HEK293 (cell line): ENCODE measurements around the gene OTOP3.

ENCODE experiments used
- CTCF ChIA-PET: fragments of 350-600 bp; formaldehyde crosslinking; extraction: SDS; loops from one replicate; lab custom pipeline; 2021; ENCODE audit warnings: antibody characterized with exemption; lab: Yijun Ruan, JAX
- POLR2A ChIA-PET: fragments of 300-600 bp; formaldehyde crosslinking; extraction: SDS; loops from one replicate; lab custom pipeline; 2020; ENCODE audit warnings: antibody characterized with exemption, inconsistent platforms; lab: Yijun Ruan, JAX
- H3K27ac ChIP-seq: fragments of 200-500 bp; sonication (Bioruptor generic); 2 replicates; pipeline ENCODE4 v1.5.1; 2014; ENCODE audit warnings: low read depth, low read length, control low read depth, inconsistent platforms; ENCODE audit errors: extremely low read depth
- H3K36me3 ChIP-seq, 2 experiments: fragments of 200-500 bp in 1 of 2; sonication (Bioruptor generic) in 1 of 2; 1 replicate in 1 of 2; 2 replicates in 1 of 2; pipeline ENCODE4 v1.5.1; 2014 to 2017; ENCODE audit warnings: inconsistent platforms in 2 of 2, low read length in 2 of 2; ENCODE audit not compliant: control insufficient read depth in 2 of 2, insufficient read depth in 1 of 2
- H3K4me1 ChIP-seq: fragments of 200-500 bp; sonication (Bioruptor generic); 2 replicates; pipeline ENCODE4 v1.5.1; 2014; ENCODE audit warnings: mild to moderate bottlenecking, low read length, inconsistent platforms; ENCODE audit not compliant: control insufficient read depth, insufficient read depth
- H3K4me3 ChIP-seq: 2 replicates; pipeline ENCODE4 v1.5.1; 2011; ENCODE audit warnings: low read depth, mild to moderate bottlenecking, control low read depth, low read length, moderate library complexity
- H3K9me3 ChIP-seq: fragments of 200-500 bp; sonication (Bioruptor generic); 2 replicates; pipeline ENCODE4 v1.5.1; 2014; ENCODE audit warnings: low read depth, low read length, inconsistent platforms; ENCODE audit not compliant: control insufficient read depth, insufficient read depth
- FEZF1 ChIP-seq: fragments of 450-650 bp; formaldehyde crosslinking; IDR thresholded peaks from 2 replicates; pipeline ENCODE4 v1.5.1; 2016; ENCODE audit warnings: missing biosample characterization, missing genetic modification characterization
- KLF9 ChIP-seq: fragments of 450-650 bp; formaldehyde crosslinking; IDR thresholded peaks from 2 replicates; pipeline ENCODE4 v1.5.1; 2016; ENCODE audit warnings: missing biosample characterization, missing genetic modification characterization, low read depth
- ZBTB20 ChIP-seq: fragments of 450-650 bp; formaldehyde crosslinking; IDR thresholded peaks from 2 replicates; pipeline ENCODE4 v1.5.1; 2016; ENCODE audit warnings: missing biosample characterization, missing genetic modification characterization
- ZNF114 ChIP-seq: fragments of 450-650 bp; formaldehyde crosslinking; IDR thresholded peaks from 2 replicates; pipeline ENCODE4 v1.5.0; 2017; ENCODE audit warnings: missing biosample characterization, missing genetic modification characterization
- ZNF138 ChIP-seq: fragments of 450-650 bp; formaldehyde crosslinking; IDR thresholded peaks from 2 replicates; pipeline ENCODE4 v1.5.1; 2016; ENCODE audit warnings: missing biosample characterization, missing genetic modification characterization, borderline replicate concordance
- ZNF19 ChIP-seq: fragments of 450-650 bp; formaldehyde crosslinking; IDR thresholded peaks from 2 replicates; pipeline ENCODE4; 2016; ENCODE audit warnings: missing biosample characterization, missing genetic modification characterization, low read depth
- ZNF223 ChIP-seq: fragments of 450-650 bp; formaldehyde crosslinking; IDR thresholded peaks from 2 replicates; pipeline ENCODE4 v1.5.1; 2016; ENCODE audit warnings: missing biosample characterization, missing genetic modification characterization
- ZNF248 ChIP-seq: fragments of 450-650 bp; formaldehyde crosslinking; IDR thresholded peaks from 2 replicates; pipeline ENCODE4 v1.5.1; 2017; ENCODE audit warnings: missing biosample characterization, missing genetic modification characterization
- ZNF302 ChIP-seq: fragments of 450-650 bp; formaldehyde crosslinking; IDR thresholded peaks from 2 replicates; pipeline ENCODE4 v1.5.1; 2016; ENCODE audit warnings: missing biosample characterization, missing genetic modification characterization, low read depth
- ZNF324 ChIP-seq: fragments of 450-650 bp; formaldehyde crosslinking; IDR thresholded peaks from 2 replicates; pipeline ENCODE4 v1.5.1; 2016; ENCODE audit warnings: missing biosample characterization, missing genetic modification characterization
- ZNF354C ChIP-seq: fragments of 450-650 bp; formaldehyde crosslinking; IDR thresholded peaks from 2 replicates; pipeline ENCODE4 v1.5.1; 2016; ENCODE audit warnings: missing biosample characterization, missing genetic modification characterization, low read depth, borderline replicate concordance
- ZNF394 ChIP-seq: fragments of 450-650 bp; formaldehyde crosslinking; IDR thresholded peaks from 2 replicates; pipeline ENCODE4 v1.5.1; 2016; ENCODE audit warnings: missing biosample characterization, missing genetic modification characterization, mild to moderate bottlenecking, moderate library complexity, borderline replicate concordance
- ZNF426 ChIP-seq: fragments of 450-650 bp; formaldehyde crosslinking; IDR thresholded peaks from 2 replicates; pipeline ENCODE4 v1.5.1; 2017; ENCODE audit warnings: missing biosample characterization, missing genetic modification characterization, mild to moderate bottlenecking, inconsistent platforms, moderate library complexity
- ZNF473 ChIP-seq: fragments of 450-650 bp; formaldehyde crosslinking; IDR thresholded peaks from 2 replicates; pipeline ENCODE4 v1.5.1; 2017; ENCODE audit warnings: missing biosample characterization, missing genetic modification characterization
- ZNF529 ChIP-seq: fragments of 450-650 bp; formaldehyde crosslinking; IDR thresholded peaks from 2 replicates; pipeline ENCODE4 v1.5.1; 2017; ENCODE audit warnings: missing genetic modification characterization, missing biosample characterization; ENCODE audit not compliant: insufficient replicate concordance
- ZNF544 ChIP-seq: fragments of 450-650 bp; formaldehyde crosslinking; IDR thresholded peaks from 2 replicates; pipeline ENCODE4 v1.5.0; 2017; ENCODE audit warnings: missing biosample characterization, missing genetic modification characterization
- ZNF561 ChIP-seq: fragments of 450-650 bp; IDR thresholded peaks from 2 replicates; pipeline ENCODE4 v1.5.1; 2018; ENCODE audit warnings: missing biosample characterization, missing genetic modification characterization, borderline replicate concordance
- ZNF629 ChIP-seq: fragments of 450-650 bp; formaldehyde crosslinking; IDR thresholded peaks from 2 replicates; pipeline ENCODE4 v1.5.1; 2017; ENCODE audit warnings: missing biosample characterization, missing genetic modification characterization
- ZNF670 ChIP-seq: fragments of 450-650 bp; formaldehyde crosslinking; IDR thresholded peaks from 2 replicates; pipeline ENCODE4 v1.5.1; 2016; ENCODE audit warnings: missing biosample characterization, missing genetic modification characterization, low read depth
- ZNF776 ChIP-seq: fragments of 450-650 bp; formaldehyde crosslinking; IDR thresholded peaks from 2 replicates; pipeline ENCODE4 v1.5.0; 2017; ENCODE audit warnings: missing biosample characterization, missing genetic modification characterization, borderline replicate concordance
- TF ChIP-seq, protein P1 (sequence below): fragments of 450-650 bp; formaldehyde crosslinking; IDR thresholded peaks from 2 replicates; pipeline ENCODE4 v1.5.1; 2016; ENCODE audit warnings: missing biosample characterization, missing genetic modification characterization
- TF ChIP-seq, protein P2 (sequence below): fragments of 450-650 bp; formaldehyde crosslinking; IDR thresholded peaks from 2 replicates; pipeline ENCODE4 v1.5.1; 2016; ENCODE audit warnings: missing biosample characterization, missing genetic modification characterization
- TF ChIP-seq, protein P3 (sequence below): fragments of 450-650 bp; formaldehyde crosslinking; IDR thresholded peaks from 2 replicates; pipeline ENCODE4 v1.5.1; 2016; ENCODE audit warnings: missing biosample characterization, missing genetic modification characterization, low read depth
- TF ChIP-seq, protein P4 (sequence below): fragments of 450-650 bp; formaldehyde crosslinking; IDR thresholded peaks from 2 replicates; pipeline ENCODE4 v1.5.1; 2016; ENCODE audit warnings: missing biosample characterization, missing genetic modification characterization, borderline replicate concordance

Gene OTOP3

DNA sequence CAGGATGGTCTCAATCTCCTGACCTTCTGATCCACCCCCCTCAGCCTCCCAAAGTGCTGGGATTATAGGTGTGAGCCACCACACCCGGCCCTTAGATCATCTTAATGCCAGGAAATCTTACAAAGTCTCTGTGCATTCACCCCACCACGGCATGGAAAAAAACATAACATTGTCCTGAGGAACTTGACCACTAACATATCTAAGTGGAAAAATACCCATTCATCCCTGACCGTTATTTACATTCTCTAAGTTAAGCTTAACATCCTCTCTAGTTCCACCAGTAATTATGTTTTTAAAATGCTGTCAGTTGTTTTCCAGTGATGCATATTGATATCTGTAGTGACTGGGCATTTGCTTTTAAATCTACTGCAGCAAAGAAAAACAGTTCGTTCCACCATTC is 40.2 kb downstream of the OTOP3 start:
- no peaks in the 10 kb centered on the region for H3K9me3 ChIP-seq
- CTCF ChIA-PET: interaction anchor here (0.6 to 2.3 kb wide), 4 partner anchors 9 to 130 kb away, joined by 3 to 15 read pairs (median 4); no protein-coding TSS in a partner anchor
- no peak overlapping the region for H3K4me3 ChIP-seq
- POLR2A ChIA-PET: interaction anchor here (0.6 to 1.0 kb wide), 2 partner anchors 9 to 12 kb away, joined by 3 read pairs; no protein-coding TSS in a partner anchor
- TF ChIP-seq ZNF670 (tag by site-specific recombination): no peak
- no peak for TF ChIP-seq ZNF561 (tag by site-specific recombination)
- TF ChIP-seq KLF9 (tag by site-specific recombination): no peak
- TF ChIP-seq ZNF426 (tag by site-specific recombination): no peak
- TF ChIP-seq, protein P1, sequence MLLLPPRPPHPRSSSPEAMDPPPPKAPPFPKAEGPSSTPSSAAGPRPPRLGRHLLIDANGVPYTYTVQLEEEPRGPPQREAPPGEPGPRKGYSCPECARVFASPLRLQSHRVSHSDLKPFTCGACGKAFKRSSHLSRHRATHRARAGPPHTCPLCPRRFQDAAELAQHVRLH: no peak
- no peak for TF ChIP-seq ZNF138 (tag by site-specific recombination)
- no peak for TF ChIP-seq ZNF19
- TF ChIP-seq ZBTB20 (tag by site-specific recombination): no peak
- no peak for TF ChIP-seq ZNF302 (tag by site-specific recombination)
- no peak for TF ChIP-seq ZNF544 (tag by site-specific recombination)
- TF ChIP-seq ZNF529 (tag by site-specific recombination): no peak
- TF ChIP-seq ZNF473: no peak
- no peak for TF ChIP-seq ZNF354C (tag by site-specific recombination)
- no peak for TF ChIP-seq ZNF114 (tag by site-specific recombination)
- no peaks in the 10 kb centered on the region for H3K36me3 ChIP-seq
- peaks cover 4% of the 10 kb centered on the region; the same call in 1 of the 2 replicates for H3K4me1 ChIP-seq
- H3K27ac ChIP-seq: no peak overlapping the region

DNA sequence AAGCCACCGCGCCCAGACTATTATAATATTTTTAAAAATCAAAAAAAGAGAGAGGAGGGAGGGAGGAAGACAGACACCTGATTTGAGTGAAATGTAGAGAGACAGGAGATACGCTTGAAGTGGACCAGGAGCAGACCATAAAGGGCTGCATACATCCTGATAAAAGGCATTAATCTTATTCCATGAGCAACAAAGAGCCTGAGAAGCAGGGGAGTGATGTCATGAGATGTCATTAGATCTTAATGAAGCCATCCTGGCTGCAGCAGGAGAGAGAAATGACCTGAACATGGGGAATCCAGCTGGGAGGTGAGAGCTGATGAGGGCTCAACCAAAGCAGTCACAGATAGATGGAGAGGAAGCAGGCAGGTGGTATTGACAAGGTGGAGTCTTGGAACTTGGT is 42.1 kb downstream of the OTOP3 start:
- TF ChIP-seq ZNF248 (tag by site-specific recombination) (no peak), ZNF629 (tag by site-specific recombination) (peak; percentile 67)
- H3K9me3 ChIP-seq: no peaks in the 10 kb centered on the region
- POLR2A ChIA-PET: no interaction called here
- no peak overlapping the region for H3K27ac ChIP-seq
- no peaks in the 10 kb centered on the region for H3K4me1 ChIP-seq
- H3K36me3 ChIP-seq: no peaks in the 10 kb centered on the region
- CTCF ChIA-PET: interaction anchor here (0.7 to 2.3 kb wide), 2 partner anchors 16 to 19 kb away, joined by 3 to 15 read pairs; no protein-coding TSS in a partner anchor
- H3K4me3 ChIP-seq: no peak overlapping the region

DNA sequence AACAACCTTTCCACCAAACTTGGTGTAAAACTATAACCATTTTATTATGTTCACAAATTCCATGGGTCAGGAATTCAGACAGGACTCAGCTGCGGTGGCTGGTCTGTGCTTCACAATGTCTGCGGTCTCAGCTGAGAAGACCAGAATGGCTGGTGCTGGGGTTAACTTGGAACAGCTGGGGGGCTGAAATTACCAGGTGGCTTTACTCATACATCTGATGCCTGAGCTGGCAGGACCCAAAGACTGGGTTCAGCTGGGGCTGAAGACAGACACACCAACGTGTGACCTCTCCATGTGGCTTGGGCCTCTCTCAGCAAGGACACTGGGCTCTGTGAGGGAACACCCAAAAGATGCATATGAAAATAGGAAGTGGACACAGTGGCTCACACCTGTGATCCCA is 42.5 kb downstream of the OTOP3 start:
- ChIA-PET POLR2A (no interaction called here), CTCF (interaction anchor here (0.7 to 2.3 kb wide), 2 partner anchors 17 to 20 kb away, joined by 3 to 15 read pairs; no protein-coding TSS in a partner anchor)
- H3K27ac ChIP-seq: no peak overlapping the region
- H3K9me3 ChIP-seq: no peaks in the 10 kb centered on the region
- H3K4me3 ChIP-seq: no peak overlapping the region
- H3K4me1 ChIP-seq: peaks cover 2% of the 10 kb centered on the region; the same call in 1 of the 2 replicates
- H3K36me3 ChIP-seq: no peaks in the 10 kb centered on the region
- TF ChIP-seq, protein P2, sequence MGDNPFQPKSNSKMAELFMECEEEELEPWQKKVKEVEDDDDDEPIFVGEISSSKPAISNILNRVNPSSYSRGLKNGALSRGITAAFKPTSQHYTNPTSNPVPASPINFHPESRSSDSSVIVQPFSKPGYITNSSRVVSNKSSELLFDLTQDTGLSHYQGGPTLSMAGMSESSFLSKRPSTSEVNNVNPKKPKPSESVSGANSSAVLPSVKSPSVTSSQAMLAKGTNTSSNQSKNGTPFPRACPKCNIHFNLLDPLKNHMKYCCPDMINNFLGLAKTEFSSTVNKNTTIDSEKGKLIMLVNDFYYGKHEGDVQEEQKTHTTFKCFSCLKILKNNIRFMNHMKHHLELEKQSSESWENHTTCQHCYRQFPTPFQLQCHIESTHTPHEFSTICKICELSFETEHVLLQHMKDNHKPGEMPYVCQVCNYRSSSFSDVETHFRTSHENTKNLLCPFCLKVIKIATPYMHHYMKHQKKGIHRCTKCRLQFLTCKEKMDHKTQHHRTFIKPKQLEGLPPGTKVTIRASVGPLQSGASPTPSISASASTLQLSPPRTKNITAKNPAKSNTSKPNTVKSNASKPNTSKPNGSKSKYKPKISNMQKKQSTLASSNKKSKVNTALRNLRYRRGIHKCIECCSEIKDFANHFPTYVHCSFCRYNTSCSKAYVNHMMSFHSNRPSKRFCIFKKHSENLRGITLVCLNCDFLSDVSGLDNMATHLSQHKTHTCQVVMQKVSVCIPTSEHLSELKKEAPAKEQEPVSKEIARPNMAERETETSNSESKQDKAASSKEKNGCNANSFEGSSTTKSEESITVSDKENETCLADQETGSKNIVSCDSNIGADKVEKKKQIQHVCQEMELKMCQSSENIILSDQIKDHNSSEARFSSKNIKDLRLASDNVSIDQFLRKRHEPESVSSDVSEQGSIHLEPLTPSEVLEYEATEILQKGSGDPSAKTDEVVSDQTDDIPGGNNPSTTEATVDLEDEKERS (tag by site-specific recombination): no peak
- no peak for TF ChIP-seq ZNF776 (tag by site-specific recombination)
- TF ChIP-seq ZNF394: no peak
- TF ChIP-seq, protein P3, sequence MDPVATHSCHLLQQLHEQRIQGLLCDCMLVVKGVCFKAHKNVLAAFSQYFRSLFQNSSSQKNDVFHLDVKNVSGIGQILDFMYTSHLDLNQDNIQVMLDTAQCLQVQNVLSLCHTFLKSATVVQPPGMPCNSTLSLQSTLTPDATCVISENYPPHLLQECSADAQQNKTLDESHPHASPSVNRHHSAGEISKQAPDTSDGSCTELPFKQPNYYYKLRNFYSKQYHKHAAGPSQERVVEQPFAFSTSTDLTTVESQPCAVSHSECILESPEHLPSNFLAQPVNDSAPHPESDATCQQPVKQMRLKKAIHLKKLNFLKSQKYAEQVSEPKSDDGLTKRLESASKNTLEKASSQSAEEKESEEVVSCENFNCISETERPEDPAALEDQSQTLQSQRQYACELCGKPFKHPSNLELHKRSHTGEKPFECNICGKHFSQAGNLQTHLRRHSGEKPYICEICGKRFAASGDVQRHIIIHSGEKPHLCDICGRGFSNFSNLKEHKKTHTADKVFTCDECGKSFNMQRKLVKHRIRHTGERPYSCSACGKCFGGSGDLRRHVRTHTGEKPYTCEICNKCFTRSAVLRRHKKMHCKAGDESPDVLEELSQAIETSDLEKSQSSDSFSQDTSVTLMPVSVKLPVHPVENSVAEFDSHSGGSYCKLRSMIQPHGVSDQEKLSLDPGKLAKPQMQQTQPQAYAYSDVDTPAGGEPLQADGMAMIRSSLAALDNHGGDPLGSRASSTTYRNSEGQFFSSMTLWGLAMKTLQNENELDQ: no peak
- no peak for TF ChIP-seq ZNF223 (tag by site-specific recombination)
- TF ChIP-seq ZNF324 (tag by site-specific recombination): no peak
- TF ChIP-seq, protein P4, sequence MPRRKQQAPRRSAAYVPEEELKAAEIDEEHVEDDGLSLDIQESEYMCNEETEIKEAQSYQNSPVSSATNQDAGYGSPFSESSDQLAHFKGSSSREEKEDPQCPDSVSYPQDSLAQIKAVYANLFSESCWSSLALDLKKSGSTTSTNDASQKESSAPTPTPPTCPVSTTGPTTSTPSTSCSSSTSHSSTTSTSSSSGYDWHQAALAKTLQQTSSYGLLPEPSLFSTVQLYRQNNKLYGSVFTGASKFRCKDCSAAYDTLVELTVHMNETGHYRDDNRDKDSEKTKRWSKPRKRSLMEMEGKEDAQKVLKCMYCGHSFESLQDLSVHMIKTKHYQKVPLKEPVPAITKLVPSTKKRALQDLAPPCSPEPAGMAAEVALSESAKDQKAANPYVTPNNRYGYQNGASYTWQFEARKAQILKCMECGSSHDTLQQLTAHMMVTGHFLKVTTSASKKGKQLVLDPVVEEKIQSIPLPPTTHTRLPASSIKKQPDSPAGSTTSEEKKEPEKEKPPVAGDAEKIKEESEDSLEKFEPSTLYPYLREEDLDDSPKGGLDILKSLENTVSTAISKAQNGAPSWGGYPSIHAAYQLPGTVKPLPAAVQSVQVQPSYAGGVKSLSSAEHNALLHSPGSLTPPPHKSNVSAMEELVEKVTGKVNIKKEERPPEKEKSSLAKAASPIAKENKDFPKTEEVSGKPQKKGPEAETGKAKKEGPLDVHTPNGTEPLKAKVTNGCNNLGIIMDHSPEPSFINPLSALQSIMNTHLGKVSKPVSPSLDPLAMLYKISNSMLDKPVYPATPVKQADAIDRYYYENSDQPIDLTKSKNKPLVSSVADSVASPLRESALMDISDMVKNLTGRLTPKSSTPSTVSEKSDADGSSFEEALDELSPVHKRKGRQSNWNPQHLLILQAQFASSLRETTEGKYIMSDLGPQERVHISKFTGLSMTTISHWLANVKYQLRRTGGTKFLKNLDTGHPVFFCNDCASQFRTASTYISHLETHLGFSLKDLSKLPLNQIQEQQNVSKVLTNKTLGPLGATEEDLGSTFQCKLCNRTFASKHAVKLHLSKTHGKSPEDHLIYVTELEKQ (tag by site-specific recombination): no peak
- no peak for TF ChIP-seq FEZF1 (tag by site-specific recombination)
